ENCODE measurements around the gene CBX2.

CBX2 gene

GRCh38 chr17:79779661-79780365, 1.9 kb downstream of the CBX2 start:
- no peak for DNase-seq (ENCODE audit: low read depth in 1 of 2, low spot score in 1 of 2)
- H3K27ac ChIP-seq (replicated peaks): no peak overlapping the region
- H3K27me3 ChIP-seq (ENCODE audit: insufficient read depth, poor library complexity, severe bottlenecking): peaks cover 23% of the 10 kb centered on the region
- no peak overlapping the region for H3K4me3 ChIP-seq (replicated peaks; ENCODE audit: insufficient read depth, low read length)
- TF ChIP-seq POLR2AphosphoS5 (IDR thresholded peaks at IDR 0.05; ENCODE audit: low read depth) (no peak), SPI1 (IDR thresholded peaks at IDR 0.05; ENCODE audit: borderline replicate concordance, low read depth) (no peak), GABPA (IDR thresholded peaks at IDR 0.05; ENCODE audit: low read depth) (no peak), CTCF (IDR thresholded peaks at IDR 0.05; ENCODE audit: insufficient read depth, low read length) (no peak)
- TF ChIP-seq, protein P1, sequence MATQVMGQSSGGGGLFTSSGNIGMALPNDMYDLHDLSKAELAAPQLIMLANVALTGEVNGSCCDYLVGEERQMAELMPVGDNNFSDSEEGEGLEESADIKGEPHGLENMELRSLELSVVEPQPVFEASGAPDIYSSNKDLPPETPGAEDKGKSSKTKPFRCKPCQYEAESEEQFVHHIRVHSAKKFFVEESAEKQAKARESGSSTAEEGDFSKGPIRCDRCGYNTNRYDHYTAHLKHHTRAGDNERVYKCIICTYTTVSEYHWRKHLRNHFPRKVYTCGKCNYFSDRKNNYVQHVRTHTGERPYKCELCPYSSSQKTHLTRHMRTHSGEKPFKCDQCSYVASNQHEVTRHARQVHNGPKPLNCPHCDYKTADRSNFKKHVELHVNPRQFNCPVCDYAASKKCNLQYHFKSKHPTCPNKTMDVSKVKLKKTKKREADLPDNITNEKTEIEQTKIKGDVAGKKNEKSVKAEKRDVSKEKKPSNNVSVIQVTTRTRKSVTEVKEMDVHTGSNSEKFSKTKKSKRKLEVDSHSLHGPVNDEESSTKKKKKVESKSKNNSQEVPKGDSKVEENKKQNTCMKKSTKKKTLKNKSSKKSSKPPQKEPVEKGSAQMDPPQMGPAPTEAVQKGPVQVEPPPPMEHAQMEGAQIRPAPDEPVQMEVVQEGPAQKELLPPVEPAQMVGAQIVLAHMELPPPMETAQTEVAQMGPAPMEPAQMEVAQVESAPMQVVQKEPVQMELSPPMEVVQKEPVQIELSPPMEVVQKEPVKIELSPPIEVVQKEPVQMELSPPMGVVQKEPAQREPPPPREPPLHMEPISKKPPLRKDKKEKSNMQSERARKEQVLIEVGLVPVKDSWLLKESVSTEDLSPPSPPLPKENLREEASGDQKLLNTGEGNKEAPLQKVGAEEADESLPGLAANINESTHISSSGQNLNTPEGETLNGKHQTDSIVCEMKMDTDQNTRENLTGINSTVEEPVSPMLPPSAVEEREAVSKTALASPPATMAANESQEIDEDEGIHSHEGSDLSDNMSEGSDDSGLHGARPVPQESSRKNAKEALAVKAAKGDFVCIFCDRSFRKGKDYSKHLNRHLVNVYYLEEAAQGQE (IDR thresholded peaks at IDR 0.05; ENCODE audit: insufficient replicate concordance, low read depth): no peak

DNA sequence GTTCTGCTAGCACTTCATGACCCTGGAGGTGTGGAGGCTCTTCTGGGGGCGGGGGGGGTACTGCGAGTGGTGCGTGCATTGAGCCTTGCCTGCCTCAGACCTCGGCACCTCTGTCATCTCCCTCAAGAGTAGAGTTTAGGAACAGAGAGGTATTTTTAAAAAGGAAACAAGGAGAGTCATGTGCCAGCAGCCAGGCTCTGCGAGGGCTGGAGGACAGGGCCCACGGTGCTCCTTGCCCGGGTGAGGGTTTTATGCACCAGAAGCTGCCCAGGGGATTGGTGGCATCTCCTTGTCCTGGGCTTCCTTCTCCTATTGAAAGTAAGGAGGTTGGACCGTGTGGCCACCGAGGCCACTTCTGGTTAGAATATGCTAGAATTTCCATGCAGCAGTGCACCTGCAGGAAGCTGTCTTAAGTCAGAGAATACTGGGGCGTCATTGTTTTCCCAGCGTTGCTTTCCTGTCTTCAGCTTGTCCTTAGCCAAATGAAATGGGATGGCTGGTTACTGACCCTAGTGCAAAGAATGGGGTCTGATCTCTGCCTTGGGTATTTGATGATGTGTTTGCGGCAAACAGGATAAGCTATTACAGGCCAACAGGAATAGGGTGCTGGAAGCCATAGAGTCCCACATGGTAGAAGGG, 3.2 kb downstream of the CBX2 start:
- Histone ChIP-seq H3K4me3 (replicated peaks; ENCODE audit: insufficient read depth, low read length) (no peak overlapping the region), H3K27me3 (ENCODE audit: insufficient read depth, poor library complexity, severe bottlenecking) (peaks cover 17% of the 10 kb centered on the region), H3K27ac (replicated peaks) (no peak overlapping the region)
- TF ChIP-seq, protein P1 (IDR thresholded peaks at IDR 0.05; ENCODE audit: insufficient replicate concordance, low read depth): no peak
- no peak for DNase-seq (ENCODE audit: low read depth in 1 of 2, low spot score in 1 of 2)

GRCh38 chr17:79781736-79782575, 4.0 kb downstream of the CBX2 start:
- no peak overlapping the region for H3K4me3 ChIP-seq (replicated peaks; ENCODE audit: insufficient read depth, low read length)
- H3K27ac ChIP-seq (replicated peaks): no peak overlapping the region
- peaks cover 9% of the 10 kb centered on the region for H3K27me3 ChIP-seq (ENCODE audit: insufficient read depth, poor library complexity, severe bottlenecking)
- no peak for DNase-seq (ENCODE audit: low read depth in 1 of 2, low spot score in 1 of 2)
- TF ChIP-seq, protein P1 (IDR thresholded peaks at IDR 0.05; ENCODE audit: insufficient replicate concordance, low read depth): no peak
- TF ChIP-seq SPI1 (IDR thresholded peaks at IDR 0.05; ENCODE audit: borderline replicate concordance, low read depth): no peak
- no peak for TF ChIP-seq GABPA (IDR thresholded peaks at IDR 0.05; ENCODE audit: low read depth)
- TF ChIP-seq CTCF (IDR thresholded peaks at IDR 0.05; ENCODE audit: insufficient read depth, low read length): no peak
- no peak for TF ChIP-seq POLR2AphosphoS5 (IDR thresholded peaks at IDR 0.05; ENCODE audit: low read depth)

Data from HL-60 (cell line).